ENCODE results near the gene MRGPRE. TPM values are rescaled to one million over a fixed set of nuclear protein-coding genes. Genes with fewer than 3 reads are reported as not detected.

Gene MRGPRE
- total RNA-seq, 1 experiment from 2014 or later, result not detected

DNA sequence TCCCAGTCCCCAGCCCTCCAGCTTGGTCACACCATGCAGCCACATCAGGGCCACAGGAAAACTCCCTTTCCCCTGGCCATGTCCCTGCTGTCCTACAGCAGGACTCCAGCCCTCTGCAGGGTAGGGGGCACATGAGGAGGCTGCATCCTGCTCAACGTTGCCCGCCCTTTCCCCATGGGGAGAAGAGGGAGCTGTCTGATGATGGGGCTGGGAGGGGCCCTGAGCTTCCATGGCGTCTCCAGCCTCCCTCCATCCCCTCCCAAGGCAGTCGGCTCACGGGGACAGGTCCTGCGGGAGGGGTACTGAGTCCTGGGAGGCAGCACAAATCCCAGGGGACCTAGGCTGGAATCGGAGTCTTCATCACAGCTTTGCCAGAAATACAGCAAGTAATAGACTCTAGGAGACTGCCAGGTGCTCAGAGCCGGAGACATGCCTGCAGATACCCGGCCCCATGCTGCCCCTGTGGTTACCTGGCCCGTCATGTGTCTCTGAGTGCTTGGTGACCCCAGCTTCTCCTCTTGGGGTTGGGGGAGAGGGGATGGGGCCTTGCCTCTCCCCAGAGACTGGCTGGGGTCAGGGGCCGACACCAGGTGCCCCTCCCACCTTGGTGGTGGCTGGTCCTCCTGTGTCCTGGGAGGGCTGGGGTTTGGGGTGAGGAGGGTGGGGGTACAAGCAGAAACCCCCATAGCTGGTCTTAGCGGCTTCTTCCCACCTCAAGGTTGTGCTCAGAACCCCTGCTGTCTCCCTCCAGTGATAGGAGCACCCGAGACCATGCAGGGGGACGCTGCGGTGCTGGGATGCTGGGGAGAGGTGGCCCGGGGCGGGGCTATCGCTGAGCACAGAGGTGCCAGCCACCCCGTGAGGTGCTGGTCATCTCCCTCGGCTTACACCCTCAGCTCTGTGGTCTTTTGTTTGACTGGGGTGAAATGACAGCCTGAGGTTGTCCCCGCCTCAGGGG lies 2.3 kb downstream of the MRGPRE start:
- in situ Hi-C loops (cut with HindIII; ENCODE audit: low pct_unique_long_range_greater_than_20kb, low sequenced_read_pairs), result no loop called here
- no peak for DNase-seq (ENCODE audit: low read depth, low spot score)

DNA sequence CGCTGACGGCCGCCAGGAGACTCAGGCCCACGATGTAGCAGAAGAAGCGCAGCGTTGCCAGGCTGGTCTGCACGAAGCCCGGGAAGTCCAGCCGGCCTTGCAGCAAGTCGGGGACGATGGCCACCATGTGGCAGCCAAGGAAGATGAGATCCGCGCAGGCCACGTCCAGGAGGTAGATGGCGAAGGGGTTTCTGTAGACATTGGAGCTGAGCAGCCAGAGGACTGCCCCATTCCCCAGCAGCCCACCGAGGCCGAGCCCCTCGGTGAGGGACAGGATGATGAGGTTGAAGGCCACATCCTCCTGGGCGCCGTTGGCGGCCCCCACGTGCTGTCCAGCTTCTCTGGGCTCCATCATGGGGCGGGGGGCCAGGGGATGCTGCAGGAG lies 3.8 kb downstream of the MRGPRE start:
- in situ Hi-C loops (cut with HindIII; ENCODE audit: low pct_unique_long_range_greater_than_20kb, low sequenced_read_pairs), result no loop called here
- DNase-seq (ENCODE audit: low read depth, low spot score), result no peak

DNA sequence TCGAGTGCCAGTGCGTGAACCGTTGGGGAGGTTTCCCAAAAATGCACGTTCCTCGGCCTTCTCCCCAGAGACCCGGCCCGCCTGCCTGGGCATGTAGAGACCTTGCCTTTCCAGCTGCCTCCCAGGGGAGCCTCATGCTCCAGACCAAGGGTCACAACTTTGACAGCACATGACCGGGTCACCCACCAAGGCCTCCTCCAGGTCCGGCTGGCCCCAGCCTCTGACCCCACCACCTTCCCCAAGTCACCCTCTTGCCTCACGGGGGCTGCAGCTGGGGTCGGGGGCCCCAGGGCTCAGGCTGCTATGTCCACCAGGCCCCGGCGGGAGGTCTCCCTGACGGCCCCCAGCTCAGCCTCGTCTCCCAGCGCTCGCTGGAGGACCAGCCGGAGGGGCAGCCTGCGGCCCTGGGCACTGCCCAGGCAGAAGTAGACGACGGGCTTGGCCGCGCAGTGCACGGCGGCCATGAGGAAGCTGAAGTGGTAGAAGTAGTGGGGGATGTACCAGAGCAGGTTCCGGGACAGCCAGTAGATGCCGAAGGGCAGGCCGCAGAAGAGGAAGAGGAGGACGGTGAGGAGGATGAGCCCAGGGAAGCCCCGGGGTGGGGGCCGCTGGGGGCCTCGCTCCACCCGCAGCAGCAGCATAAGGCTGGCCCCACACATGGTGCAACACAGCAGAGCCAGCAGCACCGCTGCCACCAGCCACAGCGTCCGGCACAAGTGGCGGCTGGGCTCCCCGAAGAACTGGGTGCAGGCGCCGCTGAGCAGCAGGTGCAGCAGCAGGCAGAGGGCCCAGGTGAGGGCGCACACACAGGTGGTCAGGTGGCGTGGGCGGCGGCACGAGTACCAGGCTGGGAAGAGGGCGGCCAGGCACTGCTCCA lies 4.4 kb downstream of the MRGPRE start:
- in situ Hi-C loops (cut with HindIII; ENCODE audit: low pct_unique_long_range_greater_than_20kb, low sequenced_read_pairs), result no loop called here
- DNase-seq (ENCODE audit: low read depth, low spot score), result no peak

DNA sequence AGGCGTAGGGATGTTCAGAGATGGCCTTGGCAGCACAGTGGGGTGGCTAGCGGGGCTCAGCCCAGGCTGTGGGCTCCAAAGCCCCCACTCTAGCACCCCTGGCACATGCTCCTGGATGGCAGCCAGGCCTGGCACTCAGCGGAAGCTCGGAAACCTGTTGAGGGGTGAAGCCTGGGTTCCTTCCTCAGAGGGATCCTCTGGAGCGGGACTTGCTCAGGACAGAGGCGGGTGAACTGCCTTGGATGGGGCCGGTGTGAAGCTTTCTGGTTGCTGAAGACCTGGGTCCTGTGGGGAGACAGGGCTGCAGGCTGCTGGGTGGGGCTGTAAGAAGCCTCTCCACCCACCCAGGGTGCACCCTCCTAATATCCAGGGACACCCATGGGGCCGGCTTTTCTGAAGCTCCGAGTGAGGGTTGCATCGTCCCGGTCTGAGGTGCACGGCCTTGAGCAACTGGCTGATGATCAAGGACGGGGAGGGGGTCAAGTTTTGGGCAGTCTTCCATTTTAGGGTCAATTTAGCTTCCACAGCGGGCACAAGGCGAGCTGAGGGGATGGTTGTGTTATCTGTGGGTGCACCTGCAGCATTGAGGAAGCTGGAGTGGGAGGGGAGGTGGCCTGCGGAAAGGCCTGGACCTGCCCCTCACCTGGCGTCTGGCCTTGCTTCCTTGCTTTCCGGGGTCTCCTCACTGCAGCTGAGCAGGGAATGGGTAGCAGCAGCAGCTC lies 5.2 kb downstream of the MRGPRE start:
- DNase-seq (ENCODE audit: low read depth, low spot score), result no peak
- in situ Hi-C loops (cut with HindIII; ENCODE audit: low pct_unique_long_range_greater_than_20kb, low sequenced_read_pairs), result no loop called here

DNA sequence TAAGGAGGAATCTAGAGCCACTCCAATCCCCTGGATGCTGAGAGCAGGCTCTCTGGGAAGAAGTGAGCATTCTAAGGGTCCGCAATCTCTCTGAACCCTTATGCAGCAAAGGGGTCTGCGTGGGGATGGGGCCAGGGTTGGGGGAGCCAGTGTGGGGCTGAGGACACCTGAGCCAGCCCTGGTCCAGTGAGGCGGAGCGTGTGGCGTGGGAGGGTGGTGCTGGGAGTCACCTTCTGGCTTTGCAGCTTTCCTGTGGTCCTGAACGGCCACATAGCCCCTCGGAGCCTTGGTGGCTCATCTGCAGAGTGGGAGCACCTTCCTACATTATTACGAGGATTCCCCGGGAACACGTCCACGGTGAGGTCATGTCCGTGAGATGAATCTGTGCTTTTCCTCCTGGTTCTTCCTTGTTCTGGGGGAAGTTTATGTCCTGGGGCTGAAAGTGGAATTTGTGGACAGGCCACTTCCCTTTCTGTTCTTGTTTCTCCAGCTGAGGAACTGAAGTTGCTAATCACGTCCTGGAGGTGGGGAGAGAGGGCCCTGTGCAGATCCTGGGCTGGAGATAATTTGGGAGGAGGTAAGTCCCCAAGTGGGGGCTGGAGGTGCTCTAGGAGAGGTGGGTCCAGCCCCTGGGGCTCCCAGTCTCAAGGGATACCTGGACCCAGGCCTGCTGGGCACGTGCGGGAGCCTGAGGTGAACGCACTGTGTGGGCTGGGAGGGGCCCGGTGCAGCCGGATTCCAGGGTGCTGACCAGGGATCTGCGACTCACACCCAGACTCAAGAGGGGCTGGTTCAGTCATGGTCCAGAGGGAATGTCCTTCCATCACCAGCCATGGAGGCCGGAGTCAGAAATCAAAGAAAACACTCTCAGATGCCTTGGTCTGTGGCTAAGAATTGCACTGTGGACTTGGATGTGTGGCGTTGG lies 6.1 kb downstream of the MRGPRE start:
- in situ Hi-C loops (cut with HindIII; ENCODE audit: low pct_unique_long_range_greater_than_20kb, low sequenced_read_pairs), result no loop called here
- no peak for DNase-seq (ENCODE audit: low read depth, low spot score)

DNA sequence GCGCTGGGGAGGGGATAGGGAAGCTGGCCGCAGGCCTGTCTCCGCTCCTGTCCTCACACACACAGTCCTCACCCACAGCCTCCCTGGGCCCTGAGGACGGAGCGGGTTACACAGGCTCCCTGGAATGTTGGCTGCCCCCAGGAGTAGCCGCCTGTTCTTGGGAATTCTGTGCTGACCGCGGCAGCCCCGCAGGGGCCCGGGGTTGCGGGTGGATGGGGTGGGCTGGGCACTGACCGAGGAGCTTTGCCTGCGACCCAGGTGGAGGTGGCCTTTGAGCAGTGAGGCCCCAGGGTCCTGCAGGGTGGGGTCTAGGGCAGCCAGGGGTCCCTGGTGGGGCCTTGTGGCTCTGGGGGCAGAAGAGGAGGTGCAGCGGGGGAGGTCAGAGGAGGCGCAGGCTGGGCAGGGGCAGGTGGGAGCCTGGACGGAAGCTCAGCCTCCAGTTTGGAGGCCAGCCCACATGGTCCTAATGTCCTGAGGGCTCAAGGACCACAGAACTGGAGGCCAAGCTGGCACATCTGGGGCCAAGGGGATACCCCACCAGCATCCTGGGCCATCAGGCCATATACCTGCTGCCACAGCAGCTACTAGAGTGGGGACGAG lies 7.0 kb downstream of the MRGPRE start:
- in situ Hi-C loops (cut with HindIII; ENCODE audit: low pct_unique_long_range_greater_than_20kb, low sequenced_read_pairs), result no loop called here
- no peak for DNase-seq (ENCODE audit: low read depth, low spot score)

DNA sequence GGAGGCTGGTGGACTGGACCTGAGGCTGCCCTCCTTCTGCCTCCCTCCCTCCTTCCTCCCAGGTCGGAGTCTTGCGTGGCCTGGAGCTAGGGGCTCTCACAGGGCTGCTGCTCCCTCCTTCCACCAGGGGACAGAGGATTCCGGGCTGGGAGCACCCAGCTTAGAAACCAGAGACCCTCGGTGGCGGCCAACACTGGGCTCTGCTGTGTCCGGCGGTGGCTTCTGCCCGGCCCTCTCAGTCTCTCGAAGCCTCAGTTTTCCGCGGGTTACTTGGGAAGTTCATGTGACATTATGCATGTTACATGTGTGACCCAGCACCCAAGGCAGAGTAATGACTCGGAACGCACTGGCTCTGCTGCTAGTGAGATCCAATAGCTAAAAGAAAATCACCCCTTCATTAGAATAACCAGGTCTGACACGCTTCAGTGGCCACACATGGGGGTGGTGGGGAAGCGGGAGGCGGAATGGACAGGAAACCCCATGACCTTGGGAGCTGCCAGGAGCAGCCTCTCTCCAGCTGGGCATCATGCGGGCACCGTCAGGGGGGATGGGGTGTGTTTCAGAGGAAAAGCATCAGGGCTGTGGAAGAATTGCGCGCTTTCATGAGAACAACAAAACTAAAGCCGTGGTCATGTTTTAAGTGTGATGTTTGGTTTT lies 7.7 kb downstream of the MRGPRE start:
- no peak for DNase-seq (ENCODE audit: low read depth, low spot score)
- in situ Hi-C loops (cut with HindIII; ENCODE audit: low pct_unique_long_range_greater_than_20kb, low sequenced_read_pairs), result no loop called here

DNA sequence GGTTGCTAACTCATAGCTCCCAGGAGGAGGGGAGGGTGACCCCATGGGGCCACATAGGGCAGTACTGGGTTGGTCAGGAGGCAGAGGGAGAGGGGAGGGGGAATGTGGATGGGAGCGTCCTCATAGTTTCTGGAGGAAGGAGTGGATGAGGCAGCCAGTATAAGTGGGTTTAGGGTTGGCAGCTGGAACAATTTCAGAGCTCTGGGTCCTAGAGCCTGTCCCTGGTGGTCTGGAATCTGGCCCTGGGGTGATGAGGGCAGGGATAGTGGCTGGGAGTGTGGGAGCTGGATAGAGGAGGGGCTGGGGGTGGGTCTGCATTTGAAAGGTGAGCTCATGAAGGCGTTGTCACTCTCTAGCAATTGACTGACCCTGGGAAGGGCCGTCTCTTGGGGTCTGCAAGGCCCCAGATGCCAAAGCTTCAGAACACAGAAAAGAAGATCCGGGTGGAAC lies 8.3 kb downstream of the MRGPRE start:
- in situ Hi-C loops (cut with HindIII; ENCODE audit: low pct_unique_long_range_greater_than_20kb, low sequenced_read_pairs), result no loop called here
- no peak for DNase-seq (ENCODE audit: low read depth, low spot score)

DNA sequence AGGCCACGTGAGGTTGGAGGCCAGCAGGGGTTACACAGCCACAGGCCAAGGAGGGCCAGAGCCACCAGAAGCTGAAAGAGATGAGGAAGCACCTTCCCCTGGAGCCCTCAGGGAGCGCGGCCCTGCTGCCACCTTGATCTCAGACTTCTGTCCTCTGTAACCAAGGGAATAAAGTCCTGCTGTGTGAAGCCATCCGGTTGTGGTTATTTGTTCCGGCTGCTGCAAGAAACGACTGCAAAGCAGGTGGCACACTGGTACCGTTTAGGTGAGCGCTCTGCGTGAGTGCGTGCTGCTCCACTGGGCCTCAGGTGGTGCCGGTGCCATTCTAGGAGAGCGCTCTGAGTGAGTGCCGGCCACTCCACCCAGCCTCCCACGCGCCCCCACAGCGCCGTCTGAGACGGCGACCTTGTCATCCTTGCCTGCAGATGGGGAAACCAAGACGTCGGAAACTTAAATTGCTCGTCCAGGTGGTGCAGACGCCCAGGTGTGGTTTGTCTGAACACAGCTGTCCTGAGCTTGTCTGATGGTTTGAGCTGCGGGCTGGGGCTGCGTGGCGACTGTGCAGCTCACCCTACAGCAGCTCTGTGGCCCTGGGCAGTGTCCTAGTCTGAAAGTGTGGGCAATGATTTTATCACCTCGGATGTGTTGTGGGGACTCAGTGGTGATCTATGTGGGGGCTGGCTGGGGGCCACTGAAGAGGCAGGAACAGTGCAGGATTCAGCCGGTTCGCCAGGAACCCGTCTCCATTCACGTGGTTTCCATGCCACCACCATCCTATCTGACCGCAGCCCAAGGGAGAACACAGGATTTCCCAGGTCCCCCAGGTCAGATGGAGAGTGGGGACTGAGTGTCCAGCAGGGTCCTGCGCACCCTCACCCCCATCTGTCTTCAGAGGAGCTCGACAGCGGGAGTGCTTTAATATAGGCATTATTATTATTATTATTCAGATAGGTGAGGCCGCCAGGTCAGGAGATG lies 9.0 kb downstream of the MRGPRE start:
- in situ Hi-C loops (cut with HindIII; ENCODE audit: low pct_unique_long_range_greater_than_20kb, low sequenced_read_pairs), result no loop called here
- no peak for DNase-seq (ENCODE audit: low read depth, low spot score)

DNA sequence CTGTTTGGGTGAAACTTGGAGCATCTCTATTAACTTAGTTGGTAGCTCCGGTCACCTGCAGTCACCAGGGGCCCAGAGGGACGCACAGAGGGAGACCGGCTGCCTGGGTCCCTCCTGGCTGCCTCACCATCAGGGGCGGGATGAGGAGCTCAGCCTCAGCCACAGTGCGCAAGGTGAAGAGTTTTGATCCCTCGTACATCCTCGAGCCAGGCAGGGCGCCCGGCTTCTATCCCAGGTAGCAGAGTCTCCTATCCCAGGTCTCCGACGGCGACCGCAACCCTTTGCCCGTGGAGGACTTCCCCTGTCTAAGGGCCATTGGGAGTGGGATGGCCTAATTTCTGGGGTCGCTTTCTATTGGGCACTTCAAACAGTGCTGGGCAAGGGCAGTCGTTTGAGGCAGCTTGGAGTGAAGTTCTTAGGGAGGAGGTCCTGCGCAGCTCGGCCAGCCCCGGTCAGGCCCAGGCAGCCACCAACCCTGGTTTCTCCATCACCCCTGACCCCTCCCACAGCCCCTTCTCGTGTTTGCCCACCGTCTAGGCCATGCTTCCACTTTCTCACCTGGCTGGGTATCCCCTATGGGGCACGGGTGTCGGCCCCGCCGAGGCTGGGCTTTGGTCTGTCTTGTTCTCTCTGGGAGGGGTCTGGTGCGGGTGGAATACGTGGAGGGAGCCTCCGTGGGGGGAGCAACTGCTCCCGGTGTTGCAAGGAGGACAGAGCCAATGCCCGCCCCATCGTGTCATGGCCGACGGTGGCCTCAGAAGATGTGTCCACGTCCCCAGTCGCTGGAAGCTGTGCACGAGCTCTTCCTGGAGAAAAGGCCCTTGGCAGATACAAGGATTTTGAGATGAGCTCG lies 10.0 kb downstream of the MRGPRE start:
- DNase-seq (ENCODE audit: low read depth, low spot score), result no peak
- in situ Hi-C loops (cut with HindIII; ENCODE audit: low pct_unique_long_range_greater_than_20kb, low sequenced_read_pairs), result no loop called here

DNA sequence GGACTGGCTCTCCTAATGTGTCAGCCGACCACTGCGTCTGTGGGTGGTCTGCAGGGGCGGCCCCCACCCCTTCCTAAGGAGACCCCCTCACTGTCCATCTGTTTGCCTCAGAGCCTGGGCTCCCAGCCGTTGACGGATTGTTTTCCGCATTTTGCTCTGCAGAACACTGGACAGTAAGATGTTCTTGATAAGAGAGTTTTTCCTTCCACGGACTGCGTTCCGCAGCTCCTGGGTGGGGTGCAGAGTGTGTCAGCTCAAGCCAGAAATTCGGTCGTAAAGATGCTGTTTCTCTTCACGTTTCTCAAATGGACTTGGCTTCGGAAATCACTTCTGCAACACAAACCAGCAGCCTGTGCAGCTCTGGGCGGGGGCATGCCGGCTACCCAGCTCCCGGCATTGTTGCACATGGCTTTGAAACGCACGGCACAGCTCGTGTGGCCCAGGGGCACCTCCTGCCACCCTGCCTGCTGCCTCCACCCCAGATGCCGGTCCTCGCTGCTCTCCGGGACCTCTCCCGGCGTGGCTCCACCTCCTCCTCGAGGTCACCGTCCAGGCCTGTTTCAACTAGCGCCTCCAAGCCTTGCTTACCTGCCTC lies 10.7 kb downstream of the MRGPRE start:
- in situ Hi-C loops (cut with HindIII; ENCODE audit: low pct_unique_long_range_greater_than_20kb, low sequenced_read_pairs), result no loop called here

DNA sequence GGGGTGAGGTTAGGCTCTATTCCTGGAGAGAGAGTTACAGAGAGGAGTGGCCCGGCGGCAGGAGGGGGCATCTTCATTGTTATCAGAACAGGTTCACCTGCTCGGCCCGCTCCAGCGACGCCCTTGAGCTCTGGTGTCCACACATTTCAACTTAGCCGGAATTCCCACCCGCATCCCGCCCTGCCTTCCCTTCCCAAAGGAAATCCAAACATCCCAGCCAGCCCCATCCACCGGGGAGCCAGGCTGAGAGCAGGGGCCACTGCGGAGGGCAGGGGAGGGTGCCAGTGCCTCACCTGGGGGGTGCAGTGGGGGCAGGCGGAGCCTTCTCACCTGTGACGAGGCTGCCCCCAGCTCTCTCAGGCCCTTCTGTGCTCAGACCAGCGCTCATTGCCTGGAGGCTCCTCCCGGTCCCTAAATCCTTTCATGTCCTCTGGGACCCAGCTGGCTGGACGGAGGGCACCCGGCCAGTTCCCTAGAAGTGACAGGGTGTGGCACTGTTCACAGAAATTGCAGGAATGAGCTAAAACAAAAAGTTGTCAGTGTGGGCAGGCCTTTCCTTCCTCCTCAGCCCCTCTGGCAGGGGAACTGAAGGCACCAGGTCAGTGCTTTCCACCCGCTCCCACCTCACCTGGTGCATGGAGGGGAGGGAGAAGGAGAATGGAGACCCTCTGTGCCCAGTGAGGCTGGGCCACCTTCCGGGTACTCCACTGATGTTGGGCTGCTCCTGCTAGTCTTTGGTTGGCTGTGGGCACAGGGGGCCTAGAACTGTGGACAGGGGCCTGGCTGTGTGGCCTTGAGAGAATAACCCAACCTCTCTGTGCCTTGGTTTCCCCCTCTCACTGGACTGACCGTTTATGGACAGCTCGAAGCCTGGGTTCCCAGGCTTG lies 11.5 kb downstream of the MRGPRE start:
- DNase-seq (ENCODE audit: low read depth, low spot score), result no peak
- in situ Hi-C loops (cut with HindIII; ENCODE audit: low pct_unique_long_range_greater_than_20kb, low sequenced_read_pairs), result no loop called here

More for the DNA sequence above, 10.7 kb downstream of the MRGPRE start:
- DNase-seq (ENCODE audit: low read depth, low spot score), result no peak

DNA sequence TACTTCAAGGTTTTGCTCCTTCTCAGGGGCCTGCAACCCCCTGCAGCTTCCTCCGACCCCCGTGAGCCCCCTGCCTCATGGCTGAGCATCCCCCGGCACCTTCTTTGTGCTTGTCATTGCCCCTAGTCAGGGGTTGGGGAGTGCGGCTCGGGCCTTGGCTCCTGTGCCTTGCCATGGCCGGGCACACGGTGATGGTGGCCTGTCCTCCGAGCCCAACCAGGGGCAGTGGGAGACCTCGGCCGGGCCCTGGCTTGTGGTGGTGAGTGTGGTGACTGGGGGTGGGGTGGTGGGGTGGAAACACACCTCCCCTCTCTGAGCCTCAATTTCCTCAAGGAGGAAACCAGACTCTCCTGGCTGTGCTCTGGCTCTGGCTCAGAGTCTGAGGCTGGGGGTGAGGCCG lies 12.1 kb downstream of the MRGPRE start:
- no peak for DNase-seq (ENCODE audit: low read depth, low spot score)
- in situ Hi-C loops (cut with HindIII; ENCODE audit: low pct_unique_long_range_greater_than_20kb, low sequenced_read_pairs), result no loop called here
